Loucy (cell line): ENCODE results near the gene ZNF639.

ENCODE experiments used
- EZH2phosphoT487 ChIP-seq: fragments of 200-600 bp; IDR thresholded peaks from 2 replicates; pipeline ENCODE4 v1.6.1; 2018; ENCODE audit warnings: antibody characterized with exemption, mild to moderate bottlenecking, moderate library complexity, borderline replicate concordance
- TF ChIP-seq, protein P1 (sequence below): fragments of 200-600 bp; sonication (generic); conservative IDR thresholded peaks from 2 replicates; pipeline ENCODE4 v1.5.1; 2014; ENCODE audit warnings: mild to moderate bottlenecking, antibody characterized with exemption, low read length

- TF ChIP-seq, protein P1, sequence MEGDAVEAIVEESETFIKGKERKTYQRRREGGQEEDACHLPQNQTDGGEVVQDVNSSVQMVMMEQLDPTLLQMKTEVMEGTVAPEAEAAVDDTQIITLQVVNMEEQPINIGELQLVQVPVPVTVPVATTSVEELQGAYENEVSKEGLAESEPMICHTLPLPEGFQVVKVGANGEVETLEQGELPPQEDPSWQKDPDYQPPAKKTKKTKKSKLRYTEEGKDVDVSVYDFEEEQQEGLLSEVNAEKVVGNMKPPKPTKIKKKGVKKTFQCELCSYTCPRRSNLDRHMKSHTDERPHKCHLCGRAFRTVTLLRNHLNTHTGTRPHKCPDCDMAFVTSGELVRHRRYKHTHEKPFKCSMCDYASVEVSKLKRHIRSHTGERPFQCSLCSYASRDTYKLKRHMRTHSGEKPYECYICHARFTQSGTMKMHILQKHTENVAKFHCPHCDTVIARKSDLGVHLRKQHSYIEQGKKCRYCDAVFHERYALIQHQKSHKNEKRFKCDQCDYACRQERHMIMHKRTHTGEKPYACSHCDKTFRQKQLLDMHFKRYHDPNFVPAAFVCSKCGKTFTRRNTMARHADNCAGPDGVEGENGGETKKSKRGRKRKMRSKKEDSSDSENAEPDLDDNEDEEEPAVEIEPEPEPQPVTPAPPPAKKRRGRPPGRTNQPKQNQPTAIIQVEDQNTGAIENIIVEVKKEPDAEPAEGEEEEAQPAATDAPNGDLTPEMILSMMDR, result no peak
- TF ChIP-seq EZH2phosphoT487, result no peak
These were observed 53.6 kb downstream of the ZNF639 start for GRCh38 chr3:179376474-179376873.
